ENCODE data around the gene RPS21. TPM values are rescaled to one million over a fixed set of nuclear protein-coding genes. Genes with fewer than 3 reads are reported as not detected.
A peak's percentile ranks its signal among the peaks of the same experiment; 100 is the strongest.

Gene RPS21
- total RNA-seq, 1 experiment from 2014 or later, result 1,761 TPM

GRCh38 chr20:62359491-62360121, 27.3 kb upstream of the RPS21 start:
- POLR2A ChIA-PET, result interaction anchor here (0.8 kb wide), 1 partner anchor 19 kb away, joined by 4 read pairs; no protein-coding TSS in a partner anchor
- peak; percentile 2; the same call in 1 of the 2 replicates for ATAC-seq
- no TSS peak for BruUV-seq (replicated peaks)
- Histone ChIP-seq H3K36me3 (ENCODE audit: control insufficient read depth, insufficient read depth, low read length) (no peaks in the 10 kb centered on the region), H3K9me3 (ENCODE audit: control insufficient read depth, insufficient read depth, low read depth, low read length) (no peaks in the 10 kb centered on the region), H3K27ac (ENCODE audit: low read length) (peak overlapping the region; percentile 93), H3K4me1 (ENCODE audit: control insufficient read depth, insufficient read depth, low read length) (peaks cover 92% of the 10 kb centered on the region), H3K27me3 (ENCODE audit: control insufficient read depth, insufficient read depth, low read length) (no peaks in the 10 kb centered on the region), H3K4me3 (ENCODE audit: low read depth in 2 of 2, low read length in 2 of 2) (peak overlapping the region in 1 of 2 experiments; percentile 23; a peak in 1 of 4 replicates)
- TF ChIP-seq REST (IDR thresholded peaks at IDR 0.05; ENCODE audit: insufficient read depth in 1 of 2, low read depth in 2 of 2, low read length in 1 of 2) (no peak), TCF7L2 (IDR thresholded peaks at IDR 0.05; ENCODE audit: low read depth, low read length) (no peak)
- intact Hi-C loops (cut with micrococcal nuclease; ENCODE audit: unreplicated experiment) (no loop called here), in situ Hi-C loops (cut with HindIII; ENCODE audit: low pct_unique_long_range_greater_than_20kb, low sequenced_read_pairs) (no loop called here)
- CTCF ChIA-PET, result no interaction called here
- DNase-seq (ENCODE audit: low read depth, low spot score), result peak; percentile 77

- peak overlapping the region; percentile 88 for H3K27ac ChIP-seq (ENCODE audit: low read length)
- DNase-seq (ENCODE audit: low read depth, low spot score) (no peak), ATAC-seq (peak; percentile 37)
- ChIA-PET POLR2A (interaction anchor here (0.6 kb wide), 2 partner anchors 9 to 55 kb away, joined by 4 to 5 read pairs; no protein-coding TSS in a partner anchor), CTCF (interaction anchor here (0.5 to 0.6 kb wide), 2 partner anchors 22 to 23 kb away, joined by 3 to 4 read pairs; no protein-coding TSS in a partner anchor)
- TF ChIP-seq CTCF (IDR thresholded peaks at IDR 0.05) (no peak), TCF7L2 (IDR thresholded peaks at IDR 0.05; ENCODE audit: low read depth, low read length) (no peak), REST (IDR thresholded peaks at IDR 0.05; ENCODE audit: insufficient read depth in 1 of 2, low read depth in 2 of 2, low read length in 1 of 2) (no peak), SIN3A (IDR thresholded peaks at IDR 0.05; ENCODE audit: borderline replicate concordance, insufficient read depth, low read depth, low read length) (peak; percentile 85; the same call in 1 of the 2 replicates), POLR2AphosphoS5 (IDR thresholded peaks at IDR 0.05; ENCODE audit: low read depth, low read length) (no peak)
- H3K36me3 ChIP-seq (ENCODE audit: control insufficient read depth, insufficient read depth, low read length), result no peaks in the 10 kb centered on the region
- H3K27me3 ChIP-seq (ENCODE audit: control insufficient read depth, insufficient read depth, low read length), result no peaks in the 10 kb centered on the region
- H3K9me3 ChIP-seq (ENCODE audit: control insufficient read depth, insufficient read depth, low read depth, low read length), result no peaks in the 10 kb centered on the region
- in situ Hi-C loops (cut with HindIII; ENCODE audit: low pct_unique_long_range_greater_than_20kb, low sequenced_read_pairs), result no loop called here
- BruUV-seq (replicated peaks), result no TSS peak
- intact Hi-C loops (cut with micrococcal nuclease; ENCODE audit: unreplicated experiment), result no loop called here
- peaks cover 84% of the 10 kb centered on the region for H3K4me1 ChIP-seq (ENCODE audit: control insufficient read depth, insufficient read depth, low read length)
- peak overlapping the region in 1 of 2 experiments; percentile 8; a peak in 1 of 4 replicates for H3K4me3 ChIP-seq (ENCODE audit: low read depth in 2 of 2, low read length in 2 of 2)
Measured at GRCh38 chr20:62360854-62361798, 25.8 kb upstream of the RPS21 start.
